ENCODE data around the gene TUBAL3. TPM values are rescaled to one million over a fixed set of nuclear protein-coding genes. Genes with fewer than 3 reads are reported as not detected.

Gene TUBAL3
- total RNA-seq, 1 experiment from 2014 or later = not detected

- Histone ChIP-seq H4K8ac (replicated peaks; ENCODE audit: insufficient read length, low read depth, low read length) (no peak overlapping the region), H2AK5ac (ENCODE audit: insufficient read length, low read length) (no peak overlapping the region), H2BK12ac (ENCODE audit: insufficient read length, low read depth, low read length) (no peak overlapping the region), H2AFZ (ENCODE audit: low read length) (no peak overlapping the region), H3K4ac (ENCODE audit: low read depth, low read length) (no peak overlapping the region), H3K27ac (ENCODE audit: insufficient read length, low read depth, low read length) (no peak overlapping the region), H3K9me3 (ENCODE audit: control insufficient read depth, low read depth, low read length) (no peaks in the 10 kb centered on the region), H3K9ac (ENCODE audit: extremely low read depth, insufficient read length, low read length) (no peak overlapping the region), H3K18ac (ENCODE audit: insufficient read length, low read depth, low read length) (no peak overlapping the region), H4K5ac (ENCODE audit: insufficient read length, low read depth, low read length) (no peak overlapping the region), H2BK5ac (ENCODE audit: insufficient read length, low read length) (no peak overlapping the region), H3K4me2 (ENCODE audit: insufficient read depth, insufficient read length, low read length) (no peak overlapping the region), H2BK15ac (ENCODE audit: low read depth, low read length) (no peak overlapping the region), H3K23me2 (ENCODE audit: insufficient read length, low read depth, low read length, poor library complexity, severe bottlenecking) (no peaks in the 10 kb centered on the region), H3K79me2 (ENCODE audit: insufficient read depth, low read length) (no peaks in the 10 kb centered on the region), H2BK120ac (ENCODE audit: low read depth, low read length, poor library complexity, severe bottlenecking) (no peak overlapping the region), H3T11ph (ENCODE audit: low read length) (no peak overlapping the region), H4K20me1 (ENCODE audit: control insufficient read depth, insufficient read depth, insufficient read length) (no peaks in the 10 kb centered on the region), H3K14ac (ENCODE audit: insufficient read depth, low read length) (no peak overlapping the region), H3K27me3 (ENCODE audit: insufficient read depth, low read length) (no peaks in the 10 kb centered on the region), H3K56ac (ENCODE audit: insufficient read length, low read depth, low read length) (no peak overlapping the region), H3K23ac (ENCODE audit: insufficient read length, low read depth, low read length) (no peak overlapping the region), H2BK20ac (ENCODE audit: low read depth, low read length, poor library complexity, severe bottlenecking) (no peak overlapping the region), H3K4me1 (ENCODE audit: insufficient read depth, low read length) (no peaks in the 10 kb centered on the region), H3K79me1 (ENCODE audit: insufficient read depth, low read depth, low read length, poor library complexity, severe bottlenecking) (no peaks in the 10 kb centered on the region), H4K91ac (ENCODE audit: insufficient read length, low read depth, low read length) (no peak overlapping the region)
- Mint-ChIP-seq H3K27me3 (ENCODE audit: low read depth) (peaks cover 1% of the 10 kb centered on the region; the same call in 1 of the 2 replicates), H3K4me3 (no peak overlapping the region), H3K36me3 (ENCODE audit: insufficient read depth in 1 of 3, low read depth in 3 of 3) (peaks cover 4 to 11% (median 8%) of the 10 kb centered on the region in 3 experiments; a peak in 6 of 7 replicates), H3K9me3 (peaks cover 19 to 26% of the 10 kb centered on the region in 2 experiments), H3K27ac (no peak overlapping the region), H3K4me1 (peaks cover under 1% of the 10 kb centered on the region in 2 experiments; a peak in 1 of 4 replicates)
- no peak for TF ChIP-seq CTCF (conservative IDR thresholded peaks at IDR 0.05)
- no peak for DNase-seq
- no CpG with 5 or more reads among the region's 1 CpG for WGBS (ENCODE audit: extremely low coverage, insufficient read length, low lambda C conversion rate)
These were observed 2.3 kb upstream of the TUBAL3 start for GRCh38 chr10:5406918-5407317.
